ENCODE measurements around the gene MZF1. TPM values are rescaled to one million over a fixed set of nuclear protein-coding genes. Genes with fewer than 3 reads are reported as not detected.
A peak's percentile ranks its signal among the peaks of the same experiment; 100 is the strongest.

MZF1 gene
- total and polyA plus RNA-seq, 9 of the 15 experiments (the other 6 are each of a cell fraction or from before 2014, with no cell fraction given): 0.31 to 29.3 (median 11.5) TPM

DNA sequence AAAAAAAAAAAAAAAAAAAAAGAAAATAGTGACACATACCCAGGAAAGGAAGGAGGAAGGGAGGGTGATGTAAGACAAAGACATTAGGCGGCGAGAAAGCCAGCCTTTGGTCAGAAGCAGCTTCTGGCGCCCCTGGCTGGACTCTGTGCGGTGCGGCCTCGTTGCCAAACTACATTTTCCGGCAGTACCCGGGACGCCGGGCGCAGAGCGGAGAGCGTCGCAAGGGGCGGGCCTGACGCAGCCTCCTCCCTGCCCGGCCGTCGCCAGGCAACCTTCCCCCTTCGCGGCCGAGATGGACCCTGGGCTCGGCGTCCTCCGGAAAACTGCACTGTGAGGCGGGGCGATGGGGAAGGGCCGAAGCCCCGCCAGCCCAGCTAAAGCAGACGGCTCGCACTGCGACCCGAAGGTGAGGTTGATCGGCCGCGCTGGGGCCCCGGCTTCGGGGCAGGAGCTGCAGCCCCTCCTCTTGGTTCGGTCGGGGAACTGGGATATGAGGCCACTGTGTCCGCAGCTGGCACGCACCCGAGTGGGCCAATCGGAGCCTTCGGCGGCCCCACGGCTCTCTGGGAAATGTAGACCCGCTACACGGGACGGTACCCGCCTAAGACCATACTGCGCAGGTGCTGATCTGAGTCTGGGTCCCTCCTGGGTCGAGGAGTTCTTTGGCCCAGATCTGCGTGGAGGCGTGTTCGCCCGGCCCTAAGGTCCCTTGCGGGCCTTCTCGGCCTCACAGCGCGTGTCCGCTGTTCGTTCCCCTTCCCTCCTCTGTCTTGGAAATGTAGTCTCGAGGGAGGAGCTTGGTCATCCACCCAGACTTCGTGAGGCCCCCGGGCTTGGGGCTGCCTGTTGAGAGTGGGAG lies 2.3 kb upstream of the MZF1 start (continued):
- TF ChIP-seq, protein P1, sequence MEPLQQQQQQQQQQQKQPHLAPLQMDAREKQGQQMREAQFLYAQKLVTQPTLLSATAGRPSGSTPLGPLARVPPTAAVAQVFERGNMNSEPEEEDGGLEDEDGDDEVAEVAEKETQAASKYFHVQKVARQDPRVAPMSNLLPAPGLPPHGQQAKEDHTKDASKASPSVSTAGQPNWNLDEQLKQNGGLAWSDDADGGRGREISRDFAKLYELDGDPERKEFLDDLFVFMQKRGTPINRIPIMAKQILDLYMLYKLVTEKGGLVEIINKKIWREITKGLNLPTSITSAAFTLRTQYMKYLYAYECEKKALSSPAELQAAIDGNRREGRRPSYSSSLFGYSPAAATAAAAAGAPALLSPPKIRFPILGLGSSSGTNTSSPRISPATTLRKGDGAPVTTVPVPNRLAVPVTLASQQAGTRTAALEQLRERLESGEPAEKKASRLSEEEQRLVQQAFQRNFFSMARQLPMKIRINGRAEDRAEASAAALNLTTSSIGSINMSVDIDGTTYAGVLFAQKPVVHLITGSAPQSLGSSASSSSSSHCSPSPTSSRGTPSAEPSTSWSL (CRISPR knock-in tag; IDR thresholded peaks at IDR 0.05; ENCODE audit: borderline replicate concordance): peak; percentile 70; the same call in 1 of the 2 replicates
- TF ChIP-seq PCBP2 (IDR thresholded peaks at IDR 0.05; ENCODE audit: low read depth, low read length, poor library complexity, severe bottlenecking) (no peak), SMARCB1 (IDR thresholded peaks at IDR 0.05; ENCODE audit: insufficient read length, low read depth) (no peak), SP1 (CRISPR knock-in tag; IDR thresholded peaks at IDR 0.05) (peak; percentile 94), HDAC1 (IDR thresholded peaks at IDR 0.05) (peak in 1 of 2 experiments; percentile 75; a peak in 2 of 4 replicates), HNRNPUL1 (IDR thresholded peaks at IDR 0.05; ENCODE audit: low read length) (no peak), RBFOX2 (IDR thresholded peaks at IDR 0.05; ENCODE audit: low read depth, low read length) (peak; percentile 88), XRCC5 (IDR thresholded peaks at IDR 0.05; ENCODE audit: low read depth, low read length) (0 out of 2 replicates have a peak, but pooled peaks have one; percentile 21), HEY1 (CRISPR knock-in tag; IDR thresholded peaks at IDR 0.05; ENCODE audit: borderline replicate concordance) (no peak), ZNF133 (CRISPR knock-in tag; IDR thresholded peaks at IDR 0.05) (0 out of 2 replicates have a peak, but pooled peaks have one; percentile 26), NCOA1 (IDR thresholded peaks at IDR 0.05; ENCODE audit: low read depth) (no peak), SRSF7 (optimal IDR thresholded peaks at IDR 0.05; ENCODE audit: low read depth, low read length) (no peak), NFATC3 (IDR thresholded peaks at IDR 0.05) (no peak), POLR2G (IDR thresholded peaks at IDR 0.05; ENCODE audit: low read depth, low read length) (peak; percentile 88), NFIC (IDR thresholded peaks at IDR 0.05) (peak; percentile 33; the same call in 1 of the 2 replicates), MTA3 (IDR thresholded peaks at IDR 0.05; ENCODE audit: borderline replicate concordance) (peak; percentile 45), KAT7 (CRISPR knock-in tag; IDR thresholded peaks at IDR 0.05; ENCODE audit: borderline replicate concordance) (0 out of 2 replicates have a peak, but pooled peaks have one; percentile 25), FOXJ3 (CRISPR knock-in tag; IDR thresholded peaks at IDR 0.05) (no peak), CSDE1 (IDR thresholded peaks at IDR 0.05) (peak in 1 of 2 experiments; percentile 90; a peak in 2 of 4 replicates), HDGF (IDR thresholded peaks at IDR 0.05) (no peak), HOXB6 (CRISPR knock-in tag; IDR thresholded peaks at IDR 0.05; ENCODE audit: borderline replicate concordance) (no peak), HLTF (IDR thresholded peaks at IDR 0.05) (peak; percentile 48; the same call in 1 of the 2 replicates)
- TF ChIP-seq, protein P2, sequence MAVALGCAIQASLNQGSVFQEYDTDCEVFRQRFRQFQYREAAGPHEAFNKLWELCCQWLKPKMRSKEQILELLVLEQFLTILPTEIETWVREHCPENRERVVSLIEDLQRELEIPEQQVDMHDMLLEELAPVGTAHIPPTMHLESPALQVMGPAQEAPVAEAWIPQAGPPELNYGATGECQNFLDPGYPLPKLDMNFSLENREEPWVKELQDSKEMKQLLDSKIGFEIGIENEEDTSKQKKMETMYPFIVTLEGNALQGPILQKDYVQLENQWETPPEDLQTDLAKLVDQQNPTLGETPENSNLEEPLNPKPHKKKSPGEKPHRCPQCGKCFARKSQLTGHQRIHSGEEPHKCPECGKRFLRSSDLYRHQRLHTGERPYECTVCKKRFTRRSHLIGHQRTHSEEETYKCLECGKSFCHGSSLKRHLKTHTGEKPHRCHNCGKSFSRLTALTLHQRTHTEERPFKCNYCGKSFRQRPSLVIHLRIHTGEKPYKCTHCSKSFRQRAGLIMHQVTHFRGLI (CRISPR knock-in tag; IDR thresholded peaks at IDR 0.05): no peak
- TF ChIP-seq, protein P3, sequence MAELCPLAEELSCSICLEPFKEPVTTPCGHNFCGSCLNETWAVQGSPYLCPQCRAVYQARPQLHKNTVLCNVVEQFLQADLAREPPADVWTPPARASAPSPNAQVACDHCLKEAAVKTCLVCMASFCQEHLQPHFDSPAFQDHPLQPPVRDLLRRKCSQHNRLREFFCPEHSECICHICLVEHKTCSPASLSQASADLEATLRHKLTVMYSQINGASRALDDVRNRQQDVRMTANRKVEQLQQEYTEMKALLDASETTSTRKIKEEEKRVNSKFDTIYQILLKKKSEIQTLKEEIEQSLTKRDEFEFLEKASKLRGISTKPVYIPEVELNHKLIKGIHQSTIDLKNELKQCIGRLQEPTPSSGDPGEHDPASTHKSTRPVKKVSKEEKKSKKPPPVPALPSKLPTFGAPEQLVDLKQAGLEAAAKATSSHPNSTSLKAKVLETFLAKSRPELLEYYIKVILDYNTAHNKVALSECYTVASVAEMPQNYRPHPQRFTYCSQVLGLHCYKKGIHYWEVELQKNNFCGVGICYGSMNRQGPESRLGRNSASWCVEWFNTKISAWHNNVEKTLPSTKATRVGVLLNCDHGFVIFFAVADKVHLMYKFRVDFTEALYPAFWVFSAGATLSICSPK (IDR thresholded peaks at IDR 0.05; ENCODE audit: borderline replicate concordance): no peak

All from K562 (cell line).